Measurements from ENCODE around the gene FAM193B.

DNA sequence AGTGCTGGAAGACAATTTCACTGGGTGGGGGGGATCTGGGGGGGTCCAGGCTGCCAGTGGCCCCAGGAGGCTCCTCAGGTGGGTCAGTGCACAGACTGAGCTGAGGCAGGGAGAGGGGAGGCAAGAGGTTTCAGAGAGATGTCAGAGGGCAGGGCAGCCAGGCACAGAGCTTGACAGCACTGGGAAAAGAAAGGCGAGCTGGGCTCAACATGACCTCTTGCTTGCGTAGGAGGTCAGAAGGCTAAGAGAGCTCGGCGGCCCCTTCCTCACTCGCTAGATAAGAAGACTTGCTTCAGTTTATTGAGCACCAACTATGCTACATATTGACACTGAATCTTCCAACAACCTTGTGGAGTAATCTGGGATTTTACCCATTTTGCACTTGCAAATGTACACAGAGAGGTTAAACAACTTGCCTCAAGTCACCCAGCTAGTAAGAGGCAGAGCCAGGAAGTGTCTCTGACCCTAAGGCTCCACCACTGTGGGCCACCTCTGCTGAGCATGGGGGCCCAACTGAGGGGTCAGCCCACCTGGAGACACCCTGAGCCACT is 60.5 kb downstream of the FAM193B start:
- TF ChIP-seq, protein P1, sequence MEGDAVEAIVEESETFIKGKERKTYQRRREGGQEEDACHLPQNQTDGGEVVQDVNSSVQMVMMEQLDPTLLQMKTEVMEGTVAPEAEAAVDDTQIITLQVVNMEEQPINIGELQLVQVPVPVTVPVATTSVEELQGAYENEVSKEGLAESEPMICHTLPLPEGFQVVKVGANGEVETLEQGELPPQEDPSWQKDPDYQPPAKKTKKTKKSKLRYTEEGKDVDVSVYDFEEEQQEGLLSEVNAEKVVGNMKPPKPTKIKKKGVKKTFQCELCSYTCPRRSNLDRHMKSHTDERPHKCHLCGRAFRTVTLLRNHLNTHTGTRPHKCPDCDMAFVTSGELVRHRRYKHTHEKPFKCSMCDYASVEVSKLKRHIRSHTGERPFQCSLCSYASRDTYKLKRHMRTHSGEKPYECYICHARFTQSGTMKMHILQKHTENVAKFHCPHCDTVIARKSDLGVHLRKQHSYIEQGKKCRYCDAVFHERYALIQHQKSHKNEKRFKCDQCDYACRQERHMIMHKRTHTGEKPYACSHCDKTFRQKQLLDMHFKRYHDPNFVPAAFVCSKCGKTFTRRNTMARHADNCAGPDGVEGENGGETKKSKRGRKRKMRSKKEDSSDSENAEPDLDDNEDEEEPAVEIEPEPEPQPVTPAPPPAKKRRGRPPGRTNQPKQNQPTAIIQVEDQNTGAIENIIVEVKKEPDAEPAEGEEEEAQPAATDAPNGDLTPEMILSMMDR (conservative IDR thresholded peaks at IDR 0.05; ENCODE audit: low read depth, low read length) = no peak
- no peak for TF ChIP-seq EZH2 (IDR thresholded peaks at IDR 0.05; ENCODE audit: low read length, unreplicated experiment)
- TF ChIP-seq EZH2phosphoT487 (IDR thresholded peaks at IDR 0.05; ENCODE audit: borderline replicate concordance, low read length) = no peak

All from PC-3 (cell line).